Panc1 (cell line): Measurements from ENCODE around the gene SLC16A12. TPM values are rescaled to one million over a fixed set of nuclear protein-coding genes. Genes with fewer than 3 reads are reported as not detected.

ENCODE experiments used
- ATAC-seq: fragments of 200-7000 bp; cut with Tn5 transposase; 2 replicates; pipeline ENCODE4 v1.9.1; 2020; ENCODE audit warnings: mild to moderate bottlenecking, moderate library complexity
- BruUV-seq: library from RNA; stranded (reverse); fragments of 400-500 nt; replicated peaks from 2 replicates; lab custom pipeline; 2021; lab: Mats Ljungman, UMichigan
- CTCF ChIA-PET: fragments of 300-600 bp; sonication (Branson Sonifier 250); formaldehyde crosslinking; loops from one replicate; lab custom pipeline; 2022; ENCODE audit warnings: antibody characterized with exemption; lab: Charles Lee
- POLR2A ChIA-PET: fragments of 300-600 bp; sonication (Branson Sonifier 250); formaldehyde crosslinking; loops from one replicate; lab custom pipeline; 2022; ENCODE audit warnings: antibody characterized with exemption; lab: Charles Lee
- DNase-seq: peaks from one replicate; pipeline ENCODE4 v3.0.0-alpha.2; 2010; ENCODE audit warnings: low read depth, low spot score
- H3K27ac ChIP-seq: 2 replicates; pipeline ENCODE4 v1.5.1; 2011; ENCODE audit warnings: mild to moderate bottlenecking, low read length, inconsistent platforms
- H3K27me3 ChIP-seq: fragments of 200-500 bp; sonication (Bioruptor generic); 2 replicates; pipeline ENCODE4 v1.6.0; 2014; ENCODE audit warnings: low read length, inconsistent platforms; ENCODE audit not compliant: control insufficient read depth, insufficient read depth
- H3K36me3 ChIP-seq: fragments of 200-500 bp; sonication (Bioruptor generic); 2 replicates; pipeline ENCODE4 v1.5.1; 2014; ENCODE audit warnings: inconsistent platforms, mild to moderate bottlenecking, low read length, moderate library complexity; ENCODE audit not compliant: control insufficient read depth, insufficient read depth
- H3K4me1 ChIP-seq: 2 replicates; pipeline ENCODE4 v1.5.1; 2011; ENCODE audit warnings: inconsistent platforms, mild to moderate bottlenecking, low read length, moderate library complexity; ENCODE audit not compliant: control insufficient read depth, insufficient read depth
- H3K4me3 ChIP-seq, 2 experiments: 2 replicates each; pipeline ENCODE4 v1.5.1; 2011 to 2012; ENCODE audit warnings: low read depth in 2 of 2, low read length in 2 of 2, mild to moderate bottlenecking in 2 of 2, inconsistent platforms in 1 of 2, moderate library complexity in 1 of 2
- H3K9me3 ChIP-seq: fragments of 200-500 bp; sonication (Bioruptor generic); 2 replicates; pipeline ENCODE4 v1.5.1; 2014; ENCODE audit warnings: low read depth, mild to moderate bottlenecking, inconsistent platforms, low read length, moderate library complexity; ENCODE audit not compliant: control insufficient read depth, insufficient read depth
- CTCF ChIP-seq: fragments of 450-650 bp; IDR thresholded peaks from 2 replicates; pipeline ENCODE4 v1.5.1; 2017; ENCODE audit warnings: mild to moderate bottlenecking
- POLR2AphosphoS5 ChIP-seq: IDR thresholded peaks from 2 replicates; pipeline ENCODE4 v1.6.1; 2012; ENCODE audit warnings: mild to moderate bottlenecking, low read depth, low read length, moderate library complexity
- REST ChIP-seq, 2 experiments: IDR thresholded peaks; 2 replicates each; pipeline ENCODE4 v1.6.1; 2011 to 2012; ENCODE audit warnings: low read depth in 2 of 2, control low read depth in 1 of 2, low read length in 1 of 2, mild to moderate bottlenecking in 1 of 2, moderate library complexity in 1 of 2; ENCODE audit not compliant: insufficient read depth in 1 of 2
- SIN3A ChIP-seq: IDR thresholded peaks from 2 replicates; pipeline ENCODE4 v1.6.1; 2012; ENCODE audit warnings: low read depth, mild to moderate bottlenecking, low read length, moderate library complexity, borderline replicate concordance; ENCODE audit not compliant: insufficient read depth
- TCF7L2 ChIP-seq: IDR thresholded peaks from 2 replicates; pipeline ENCODE4 v1.6.1; 2011; ENCODE audit warnings: mild to moderate bottlenecking, low read depth, low read length, inconsistent platforms
- in situ Hi-C: cut with HindIII; loops from 2 replicates; pipeline ENCODE4 v1.10.0; 2016; ENCODE audit warnings: low sequenced_read_pairs, low pct_unique_long_range_greater_than_20kb
- intact Hi-C: fragments of 100-400 bp; cut with micrococcal nuclease; formaldehyde crosslinking; loops from one replicate; pipeline ENCODE4 v1.10.0; 2022; ENCODE audit not compliant: unreplicated experiment
- total RNA-seq: library from RNA; stranded (reverse); gene quantifications from one replicate; pipeline ENCODE4 v1.2.1, GENCODE V29; 2021; ENCODE audit not compliant: unreplicated experiment

SLC16A12 gene
- total RNA-seq, 1 experiment from 2014 or later: not detected

GRCh38 chr10:89516149-89516832, 19.1 kb downstream of the SLC16A12 start:
- ATAC-seq: no peak
- no peak for DNase-seq
- H3K27ac ChIP-seq: no peak overlapping the region
- intact Hi-C loops: no loop called here
- no peaks in the 10 kb centered on the region for H3K36me3 ChIP-seq
- H3K27me3 ChIP-seq: no peaks in the 10 kb centered on the region
- no peaks in the 10 kb centered on the region for H3K9me3 ChIP-seq
- no peaks in the 10 kb centered on the region for H3K4me1 ChIP-seq
- ChIA-PET POLR2A (no interaction called here), CTCF (no interaction called here)
- in situ Hi-C loops: no loop called here
- BruUV-seq: no TSS peak
- TF ChIP-seq TCF7L2 (no peak), SIN3A (no peak), REST (IDR thresholded peaks at IDR 0.05; ENCODE audit: insufficient read depth in 1 of 2, low read depth in 2 of 2, low read length in 1 of 2) (no peak), POLR2AphosphoS5 (no peak), CTCF (no peak)
- H3K4me3 ChIP-seq: no peak overlapping the region

- intact Hi-C loops: no loop called here
- BruUV-seq: no TSS peak
- ATAC-seq (no peak), DNase-seq (no peak)
- Histone ChIP-seq H3K4me1 (no peaks in the 10 kb centered on the region), H3K27me3 (no peaks in the 10 kb centered on the region), H3K4me3 (0 out of 4 replicates have a peak overlapping the region, but pooled peaks of 1 of the 2 experiments have one; percentile 4), H3K27ac (no peak overlapping the region), H3K36me3 (no peaks in the 10 kb centered on the region), H3K9me3 (no peaks in the 10 kb centered on the region)
- POLR2A ChIA-PET: no interaction called here
- no peak for TF ChIP-seq SIN3A
- TF ChIP-seq REST (IDR thresholded peaks at IDR 0.05; ENCODE audit: insufficient read depth in 1 of 2, low read depth in 2 of 2, low read length in 1 of 2): no peak
- no peak for TF ChIP-seq TCF7L2
- no peak for TF ChIP-seq POLR2AphosphoS5
- TF ChIP-seq CTCF: no peak
- CTCF ChIA-PET: no interaction called here
- in situ Hi-C loops: no loop called here
Observed at GRCh38 chr10:89515031-89515841, 20.2 kb downstream of the SLC16A12 start.
